SK-N-SH (cell line): ENCODE data around the gene RPL18. TPM values are rescaled to one million over a fixed set of nuclear protein-coding genes. Genes with fewer than 3 reads are reported as not detected.

Experiments
- CTCF ChIA-PET: fragments of 300-600, 350-600 bp; formaldehyde crosslinking; extraction: SDS; loops from one replicate; lab custom pipeline; 2021; lab: Yijun Ruan, JAX
- POLR2A ChIA-PET: fragments of 350-600 bp; sonication (Branson Sonifier 250); formaldehyde crosslinking; extraction: SDS; loops from one replicate; lab custom pipeline; 2020; ENCODE audit warnings: antibody characterized with exemption, inconsistent platforms; lab: Yijun Ruan, JAX
- DNase-seq: peaks from one replicate; pipeline ENCODE4 v3.0.0; 2012
- H2AFZ ChIP-seq: fragments of 200-600 bp; sonication (generic); 2 replicates; pipeline ENCODE4 v1.8.1; 2016; ENCODE audit warnings: antibody characterized with exemption, mild to moderate bottlenecking, low read depth
- H3F3A ChIP-seq: fragments of 200-600 bp; sonication (generic); replicated peaks from 2 replicates; pipeline ENCODE3; 2016; ENCODE audit warnings: antibody characterized with exemption, mild to moderate bottlenecking; ENCODE audit not compliant: insufficient read depth
- H3K27ac ChIP-seq, 2 experiments: fragments of 200-500 bp in 1 of 2; fragments of 200-600 bp in 1 of 2; sonication (Bioruptor generic) in 1 of 2; sonication (generic), shearing (Covaris generic) in 1 of 2; 2 replicates each; pipeline versions ENCODE4 v1.5.1 to v1.6.1; 2014 to 2016; ENCODE audit warnings: low read depth in 2 of 2, inconsistent platforms in 1 of 2, low read length in 1 of 2, mild to moderate bottlenecking in 1 of 2, mixed read lengths in 1 of 2
- H3K27me3 ChIP-seq: fragments of 200-600 bp; sonication (generic), shearing (Covaris generic); 2 replicates; pipeline ENCODE4 v1.6.1; 2016; ENCODE audit warnings: mixed run types; ENCODE audit not compliant: insufficient read depth
- H3K36me3 ChIP-seq, 2 experiments: fragments of 200-500 bp in 1 of 2; fragments of 200-600 bp in 1 of 2; sonication (Bioruptor generic) in 1 of 2; sonication (generic) in 1 of 2; replicated peaks in 1 of 2; 2 replicates each; pipeline versions ENCODE3 to v1.5.1; 2014 to 2016; ENCODE audit warnings: low read length in 1 of 2, mild to moderate bottlenecking in 1 of 2; ENCODE audit not compliant: insufficient read depth in 2 of 2, control insufficient read depth in 1 of 2
- H3K4me1 ChIP-seq, 2 experiments: fragments of 200-500 bp in 1 of 2; fragments of 200-600 bp in 1 of 2; sonication (Bioruptor generic) in 1 of 2; sonication (generic), shearing (Covaris generic) in 1 of 2; 2 replicates each; pipeline versions ENCODE4 v1.5.1 to v1.6.1; 2014 to 2016; ENCODE audit warnings: low read depth in 1 of 2, low read length in 1 of 2, mixed run types in 1 of 2; ENCODE audit not compliant: insufficient read depth in 2 of 2, control insufficient read depth in 1 of 2
- H3K4me2 ChIP-seq: fragments of 200-600 bp; sonication (generic), shearing (Covaris generic); 2 replicates; pipeline ENCODE4 v1.6.1; 2017; ENCODE audit warnings: mixed run types
- H3K4me3 ChIP-seq, 2 experiments: fragments of 200-500 bp in 1 of 2; fragments of 200-600 bp in 1 of 2; sonication (Bioruptor generic) in 1 of 2; sonication (generic), shearing (Covaris generic) in 1 of 2; 2 replicates each; pipeline versions ENCODE4 v1.5.1 to v1.8.1; 2014 to 2016; ENCODE audit warnings: low read depth in 2 of 2, inconsistent platforms in 1 of 2, low read length in 1 of 2, mild to moderate bottlenecking in 1 of 2, mixed read lengths in 1 of 2, moderate library complexity in 1 of 2
- H3K79me2 ChIP-seq: fragments of 200-600 bp; sonication (generic); 2 replicates; pipeline ENCODE4 v1.8.1; 2017; ENCODE audit warnings: mild to moderate bottlenecking; ENCODE audit not compliant: insufficient read depth
- H3K9ac ChIP-seq: fragments of 200-600 bp; sonication (generic); 2 replicates; pipeline ENCODE4 v1.6.1; 2017; ENCODE audit warnings: mixed run types
- H3K9me2 ChIP-seq: fragments of 200-600 bp; sonication (generic); 2 replicates; pipeline ENCODE4 v1.6.1; 2017; ENCODE audit warnings: mixed run types
- H3K9me3 ChIP-seq: fragments of 200-600 bp; sonication (generic); 2 replicates; pipeline ENCODE4 v1.6.1; 2017; ENCODE audit warnings: mixed run types, mild to moderate bottlenecking, moderate library complexity
- H4K20me1 ChIP-seq: fragments of 200-600 bp; sonication (generic); 2 replicates; pipeline ENCODE4 v1.6.1; 2017; ENCODE audit warnings: mild to moderate bottlenecking, mixed run types; ENCODE audit not compliant: insufficient read depth
- EP300 ChIP-seq, 2 experiments: IDR thresholded peaks; 2 replicates each; pipeline versions ENCODE4 v1.4.0 to v1.6.1; 2012; ENCODE audit warnings: borderline replicate concordance in 1 of 2, low read depth in 1 of 2, low read length in 1 of 2
- FOSL2 ChIP-seq: IDR thresholded peaks from 2 replicates; pipeline ENCODE4 v1.4.0; 2012; ENCODE audit warnings: low read depth, mild to moderate bottlenecking, moderate library complexity, borderline replicate concordance
- GABPA ChIP-seq: IDR thresholded peaks from 2 replicates; pipeline ENCODE4 v1.4.0; 2012; ENCODE audit warnings: low read depth, mild to moderate bottlenecking
- IRF3 ChIP-seq: fragments of 150-350 bp; IDR thresholded peaks from 2 replicates; pipeline ENCODE4 v1.6.1; 2016; ENCODE audit warnings: mild to moderate bottlenecking, low read depth, low read length
- JUND ChIP-seq: IDR thresholded peaks from 2 replicates; pipeline ENCODE4 v1.4.0; 2012
- MEF2A ChIP-seq: IDR thresholded peaks from 2 replicates; pipeline ENCODE4 v1.4.0; 2012; ENCODE audit warnings: low read depth, borderline replicate concordance
- MXI1 ChIP-seq: IDR thresholded peaks from 2 replicates; pipeline ENCODE4 v1.6.1; 2012; ENCODE audit warnings: mild to moderate bottlenecking, low read depth, low read length, improper control_type of control experiment
- NFIC ChIP-seq: IDR thresholded peaks from 2 replicates; pipeline ENCODE4 v1.4.0; 2012; ENCODE audit warnings: borderline replicate concordance
- PBX3 ChIP-seq: IDR thresholded peaks from 2 replicates; pipeline ENCODE4; 2012
- RAD21 ChIP-seq: IDR thresholded peaks from 2 replicates; pipeline ENCODE4 v1.6.1; 2012; ENCODE audit warnings: mild to moderate bottlenecking, low read length
- RCOR1 ChIP-seq: fragments of 150-350 bp; IDR thresholded peaks from 2 replicates; pipeline ENCODE4 v1.6.1; 2017; ENCODE audit warnings: antibody characterized with exemption, low read length
- RFX5 ChIP-seq: IDR thresholded peaks from 2 replicates; pipeline ENCODE4 v1.6.1; 2012; ENCODE audit warnings: mild to moderate bottlenecking, improper control_type of control experiment, low read length
- SMC3 ChIP-seq: IDR thresholded peaks from 2 replicates; pipeline ENCODE4 v1.6.1; 2012; ENCODE audit warnings: low read depth, low read length, improper control_type of control experiment
- TEAD4 ChIP-seq: IDR thresholded peaks from 2 replicates; pipeline ENCODE4 v1.4.0; 2012; ENCODE audit warnings: mild to moderate bottlenecking, borderline replicate concordance; ENCODE audit not compliant: insufficient read depth
- USF1 ChIP-seq: IDR thresholded peaks from 2 replicates; pipeline ENCODE4 v1.4.0; 2012; ENCODE audit warnings: low read depth, borderline replicate concordance
- USF2 ChIP-seq: fragments of 150-350 bp; IDR thresholded peaks from 2 replicates; pipeline ENCODE4 v1.6.1; 2017; ENCODE audit warnings: antibody characterized with exemption, low read length, low read depth, borderline replicate concordance
- WGBS: methylation state at CpG from one replicate; pipeline ENCODE4 v1.1.6; 2017; ENCODE audit warnings: low lambda C conversion rate; 5-methylcytosine and 5-hydroxymethylcytosine counted together
- polyA plus RNA-seq, 3 experiments: library from polyadenylated mRNA; depleted of rRNA; stranded (reverse); fragments of >200 nt; gene quantifications; 2 replicates each; pipeline ENCODE4 v1.2.3, GENCODE V29; 2012

The RPL18 gene
- polyA plus RNA-seq, 1 of the 3 experiments (the other 2 are of a cell fraction): 2,225 TPM

- Histone ChIP-seq H3K4me1 (peaks cover 0 to 2% of the 10 kb centered on the region in 2 experiments; a peak in 1 of 4 replicates), H2AFZ (no peak overlapping the region), H3K9me2 (no peaks in the 10 kb centered on the region), H3K4me3 (no peak overlapping the region), H3F3A (no peaks in the 10 kb centered on the region), H3K27ac (no peak overlapping the region), H3K4me2 (no peak overlapping the region), H3K27me3 (no peaks in the 10 kb centered on the region), H4K20me1 (no peaks in the 10 kb centered on the region), H3K9ac (no peak overlapping the region), H3K9me3 (no peaks in the 10 kb centered on the region), H3K36me3 (no peaks in the 10 kb centered on the region), H3K79me2 (no peaks in the 10 kb centered on the region)
- DNase-seq: no peak
- TF ChIP-seq RAD21 (no peak), RCOR1 (no peak), MEF2A (no peak), GABPA (no peak), TEAD4 (no peak), RFX5 (no peak), PBX3 (no peak), SMC3 (no peak), JUND (no peak), MXI1 (no peak), FOSL2 (no peak), EP300 (IDR thresholded peaks at IDR 0.05; ENCODE audit: borderline replicate concordance in 1 of 2, low read depth in 1 of 2, low read length in 1 of 2) (no peak), IRF3 (no peak), USF1 (no peak)
- 74% methylated on average over 4 of the region's 4 CpGs for WGBS
- POLR2A ChIA-PET: no interaction called here
- CTCF ChIA-PET: interaction anchor here (0.6 to 1.1 kb wide), 2 partner anchors 11 to 13 kb away, joined by 3 read pairs; no protein-coding TSS in a partner anchor
These were observed 44.7 kb upstream of the RPL18 start for GRCh38 chr19:48663667-48664066.

- H3K79me2 ChIP-seq: no peaks in the 10 kb centered on the region
- no peaks in the 10 kb centered on the region for H3K27me3 ChIP-seq
- CTCF ChIA-PET: no interaction called here
- H3K9me3 ChIP-seq: no peaks in the 10 kb centered on the region
- H3K4me3 ChIP-seq: no peak overlapping the region
- no peaks in the 10 kb centered on the region for H4K20me1 ChIP-seq
- H3K9ac ChIP-seq: no peak overlapping the region
- no peak overlapping the region for H3K27ac ChIP-seq
- H3K4me2 ChIP-seq: no peak overlapping the region
- H3K9me2 ChIP-seq: no peaks in the 10 kb centered on the region
- H3K4me1 ChIP-seq: peaks cover 0 to 2% of the 10 kb centered on the region in 2 experiments; a peak in 1 of 4 replicates
- 96% methylated on average over 31 of the region's 50 CpGs for WGBS
- POLR2A ChIA-PET: interaction anchor here (0.7 kb wide), 1 partner anchor 41 kb away, joined by 3 read pairs; no protein-coding TSS in a partner anchor
- no peak overlapping the region for H2AFZ ChIP-seq
- DNase-seq: no peak
- H3K36me3 ChIP-seq: no peaks in the 10 kb centered on the region
- TF ChIP-seq USF2 (no peak), NFIC (no peak)
- peaks cover 4% of the 10 kb centered on the region for H3F3A ChIP-seq
These were observed 42.7 kb upstream of the RPL18 start for GRCh38 chr19:48661711-48662090.
